Measurements from ENCODE around the gene CMPK1. TPM values are rescaled to one million over a fixed set of nuclear protein-coding genes. Genes with fewer than 3 reads are reported as not detected.

Gene CMPK1
- total RNA-seq, 1 experiment from 2014 or later = 28.7 TPM

GRCh38 chr1:47338249-47339077 is 4.9 kb downstream of the CMPK1 start:
- no peak overlapping the region for H2AK5ac ChIP-seq (ENCODE audit: insufficient read length, low read length)
- no peak overlapping the region for H2BK12ac ChIP-seq (ENCODE audit: insufficient read length, low read depth, low read length)
- H3T11ph ChIP-seq (ENCODE audit: low read length) = no peak overlapping the region
- H3K4ac ChIP-seq (ENCODE audit: low read depth, low read length) = no peak overlapping the region
- no peaks in the 10 kb centered on the region for H3K27me3 ChIP-seq (ENCODE audit: insufficient read depth, low read length)
- Mint-ChIP-seq H3K9me3 (no peaks in the 10 kb centered on the region; a peak in 1 of 5 replicates), H3K36me3 (ENCODE audit: insufficient read depth in 1 of 3, low read depth in 3 of 3) (peaks cover 0 to 7% (median 2%) of the 10 kb centered on the region in 3 experiments; a peak in 4 of 7 replicates), H3K4me3 (no peak overlapping the region), H3K27ac (peak overlapping the region in 2 of 3 experiments; percentile 54 to 85; a peak in 3 of 7 replicates), H3K4me1 (peaks cover 6% of the 10 kb centered on the region in 2 experiments), H3K27me3 (ENCODE audit: low read depth) (no peaks in the 10 kb centered on the region)
- H3K18ac ChIP-seq (ENCODE audit: insufficient read length, low read depth, low read length) = no peak overlapping the region
- H3K4me1 ChIP-seq (ENCODE audit: insufficient read depth, low read length) = no peaks in the 10 kb centered on the region
- H2BK5ac ChIP-seq (ENCODE audit: insufficient read length, low read length) = no peak overlapping the region
- H4K20me1 ChIP-seq (ENCODE audit: control insufficient read depth, insufficient read depth, insufficient read length) = no peaks in the 10 kb centered on the region
- TF ChIP-seq CTCF (conservative IDR thresholded peaks at IDR 0.05) = no peak
- no peak overlapping the region for H4K8ac ChIP-seq (replicated peaks; ENCODE audit: insufficient read length, low read depth, low read length)
- no peak overlapping the region for H3K9ac ChIP-seq (ENCODE audit: extremely low read depth, insufficient read length, low read length)
- H3K56ac ChIP-seq (ENCODE audit: insufficient read length, low read depth, low read length) = no peak overlapping the region
- H2BK15ac ChIP-seq (ENCODE audit: low read depth, low read length) = no peak overlapping the region
- H2BK120ac ChIP-seq (ENCODE audit: low read depth, low read length, poor library complexity, severe bottlenecking) = no peak overlapping the region
- H3K4me2 ChIP-seq (ENCODE audit: insufficient read depth, insufficient read length, low read length) = no peak overlapping the region
- H3K79me2 ChIP-seq (ENCODE audit: insufficient read depth, low read length) = peaks cover 2% of the 10 kb centered on the region; the same call in 1 of the 2 replicates
- no peak overlapping the region for H2AFZ ChIP-seq (ENCODE audit: low read length)
- H3K9me3 ChIP-seq (ENCODE audit: control insufficient read depth, low read depth, low read length) = no peaks in the 10 kb centered on the region
- H4K5ac ChIP-seq (ENCODE audit: insufficient read length, low read depth, low read length) = no peak overlapping the region
- no peak overlapping the region for H2BK20ac ChIP-seq (ENCODE audit: low read depth, low read length, poor library complexity, severe bottlenecking)
- no peak for DNase-seq
- no peak overlapping the region for H3K23ac ChIP-seq (ENCODE audit: insufficient read length, low read depth, low read length)
- no peak overlapping the region for H3K14ac ChIP-seq (ENCODE audit: insufficient read depth, low read length)
- H3K79me1 ChIP-seq (ENCODE audit: insufficient read depth, low read depth, low read length, poor library complexity, severe bottlenecking) = no peaks in the 10 kb centered on the region
- no peak overlapping the region for H3K27ac ChIP-seq (ENCODE audit: insufficient read length, low read depth, low read length)
- peaks cover 3% of the 10 kb centered on the region for H3K23me2 ChIP-seq (ENCODE audit: insufficient read length, low read depth, low read length, poor library complexity, severe bottlenecking)
- H4K91ac ChIP-seq (ENCODE audit: insufficient read length, low read depth, low read length) = no peak overlapping the region

All from H9 (cell line).